Measurements from ENCODE around the gene ATP2C2. TPM values are rescaled to one million over a fixed set of nuclear protein-coding genes. Genes with fewer than 3 reads are reported as not detected.

Gene ATP2C2
- total RNA-seq, 1 experiment from 2014 or later, result 4.0 TPM

DNA sequence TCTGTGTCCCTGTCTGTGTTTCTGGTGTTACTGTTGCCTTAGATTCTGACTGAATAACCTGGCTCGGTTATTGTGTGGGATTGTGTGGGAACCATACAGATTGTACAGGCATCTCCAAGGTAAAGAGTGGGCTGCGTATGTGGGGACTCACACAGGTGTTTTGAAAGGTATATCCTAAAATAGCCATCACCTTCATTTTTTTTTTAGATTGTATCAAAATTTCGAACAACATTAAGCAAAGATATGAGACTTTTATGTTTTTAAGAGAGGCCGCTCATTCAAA lies 53.5 kb downstream of the ATP2C2 start:
- H3K9ac ChIP-seq (ENCODE audit: extremely low read depth, insufficient read length, low read length), result no peak overlapping the region
- H3T11ph ChIP-seq (ENCODE audit: low read length), result no peak overlapping the region
- H2BK12ac ChIP-seq (ENCODE audit: insufficient read length, low read depth, low read length), result no peak overlapping the region
- no peaks in the 10 kb centered on the region for H3K79me1 ChIP-seq (ENCODE audit: insufficient read depth, low read depth, low read length, poor library complexity, severe bottlenecking)
- H2BK5ac ChIP-seq (ENCODE audit: insufficient read length, low read length), result no peak overlapping the region
- no peak overlapping the region for H4K91ac ChIP-seq (ENCODE audit: insufficient read length, low read depth, low read length)
- no peak overlapping the region for H2BK120ac ChIP-seq (ENCODE audit: low read depth, low read length, poor library complexity, severe bottlenecking)
- no CpG with 5 or more reads among the region's 4 CpGs for WGBS (ENCODE audit: extremely low coverage, insufficient read length, low lambda C conversion rate)
- H2BK20ac ChIP-seq (ENCODE audit: low read depth, low read length, poor library complexity, severe bottlenecking), result no peak overlapping the region
- no peak overlapping the region for H3K27ac ChIP-seq (ENCODE audit: insufficient read length, low read depth, low read length)
- H3K23ac ChIP-seq (ENCODE audit: insufficient read length, low read depth, low read length), result no peak overlapping the region
- no peak for DNase-seq
- no peak overlapping the region for H3K56ac ChIP-seq (ENCODE audit: insufficient read length, low read depth, low read length)
- TF ChIP-seq, protein P1, sequence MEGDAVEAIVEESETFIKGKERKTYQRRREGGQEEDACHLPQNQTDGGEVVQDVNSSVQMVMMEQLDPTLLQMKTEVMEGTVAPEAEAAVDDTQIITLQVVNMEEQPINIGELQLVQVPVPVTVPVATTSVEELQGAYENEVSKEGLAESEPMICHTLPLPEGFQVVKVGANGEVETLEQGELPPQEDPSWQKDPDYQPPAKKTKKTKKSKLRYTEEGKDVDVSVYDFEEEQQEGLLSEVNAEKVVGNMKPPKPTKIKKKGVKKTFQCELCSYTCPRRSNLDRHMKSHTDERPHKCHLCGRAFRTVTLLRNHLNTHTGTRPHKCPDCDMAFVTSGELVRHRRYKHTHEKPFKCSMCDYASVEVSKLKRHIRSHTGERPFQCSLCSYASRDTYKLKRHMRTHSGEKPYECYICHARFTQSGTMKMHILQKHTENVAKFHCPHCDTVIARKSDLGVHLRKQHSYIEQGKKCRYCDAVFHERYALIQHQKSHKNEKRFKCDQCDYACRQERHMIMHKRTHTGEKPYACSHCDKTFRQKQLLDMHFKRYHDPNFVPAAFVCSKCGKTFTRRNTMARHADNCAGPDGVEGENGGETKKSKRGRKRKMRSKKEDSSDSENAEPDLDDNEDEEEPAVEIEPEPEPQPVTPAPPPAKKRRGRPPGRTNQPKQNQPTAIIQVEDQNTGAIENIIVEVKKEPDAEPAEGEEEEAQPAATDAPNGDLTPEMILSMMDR (conservative IDR thresholded peaks at IDR 0.05), result no peak
- no peak overlapping the region for H2AFZ ChIP-seq (ENCODE audit: low read length)
- no peaks in the 10 kb centered on the region for H3K27me3 ChIP-seq (ENCODE audit: insufficient read depth, low read length)
- H3K18ac ChIP-seq (ENCODE audit: insufficient read length, low read depth, low read length), result no peak overlapping the region
- H3K4ac ChIP-seq (ENCODE audit: low read depth, low read length), result no peak overlapping the region
- no peak overlapping the region for H2AK5ac ChIP-seq (ENCODE audit: insufficient read length, low read length)
- no peak overlapping the region for H4K8ac ChIP-seq (replicated peaks; ENCODE audit: insufficient read length, low read depth, low read length)
- no peaks in the 10 kb centered on the region for H3K23me2 ChIP-seq (ENCODE audit: insufficient read length, low read depth, low read length, poor library complexity, severe bottlenecking)
- H4K5ac ChIP-seq (ENCODE audit: insufficient read length, low read depth, low read length), result no peak overlapping the region
- H3K27me3 Mint-ChIP-seq (ENCODE audit: low read depth), result peaks cover 29% of the 10 kb centered on the region
- H3K4me3 Mint-ChIP-seq, result no peak overlapping the region
- H3K4me2 ChIP-seq (ENCODE audit: insufficient read depth, insufficient read length, low read length), result no peak overlapping the region
- no peak overlapping the region for H2BK15ac ChIP-seq (ENCODE audit: low read depth, low read length)
- no peaks in the 10 kb centered on the region for H3K79me2 ChIP-seq (ENCODE audit: insufficient read depth, low read length)
- no peak overlapping the region for H3K14ac ChIP-seq (ENCODE audit: insufficient read depth, low read length)
- H3K36me3 Mint-ChIP-seq (ENCODE audit: insufficient read depth in 1 of 3, low read depth in 3 of 3), result peaks cover 3 to 12% (median 6%) of the 10 kb centered on the region in 3 experiments; a peak in 5 of 7 replicates
- peaks cover 3 to 6% of the 10 kb centered on the region in 2 experiments; a peak in 2 of 5 replicates for H3K9me3 Mint-ChIP-seq
- no peaks in the 10 kb centered on the region for H4K20me1 ChIP-seq (ENCODE audit: control insufficient read depth, insufficient read depth, insufficient read length)
- no peak overlapping the region for H3K27ac Mint-ChIP-seq
- H3K4me1 ChIP-seq (ENCODE audit: insufficient read depth, low read length), result no peaks in the 10 kb centered on the region
- no peaks in the 10 kb centered on the region for H3K9me3 ChIP-seq (ENCODE audit: control insufficient read depth, low read depth, low read length)
- no peaks in the 10 kb centered on the region for H3K4me1 Mint-ChIP-seq

Data from H9 (cell line).